SW480 (cell line): ENCODE measurements around the gene C19orf12.

Source experiments
- DNase-seq: peaks from one replicate; pipeline ENCODE4 v3.0.0-alpha.2; 2016; ENCODE audit warnings: low spot score

C19orf12 gene

GRCh38 chr19:29714953-29715700, at the start of gene C19orf12:
Gene C19orf12, minus strand, starts transcription at chr19:29715261. Its CDS starts 6,848 bp downstream, at chr19:29708413.
- DNase-seq: peak; percentile 41

GRCh38 chr19:29764361-29764760, 49.3 kb upstream of the C19orf12 start:
- DNase-seq: no peak

- no peak for DNase-seq
Observed at GRCh38 chr19:29763196-29763595, 48.1 kb upstream of the C19orf12 start.

GRCh38 chr19:29761575-29762232, 46.6 kb upstream of the C19orf12 start:
- DNase-seq: no peak

- no peak for DNase-seq
Observed at GRCh38 chr19:29760752-29761502, 45.9 kb upstream of the C19orf12 start.

- DNase-seq: no peak
Observed at GRCh38 chr19:29759359-29759758, 44.3 kb upstream of the C19orf12 start.

- no peak for DNase-seq
Observed at GRCh38 chr19:29758863-29759262, 43.8 kb upstream of the C19orf12 start.

GRCh38 chr19:29757551-29757950, 42.5 kb upstream of the C19orf12 start:
- no peak for DNase-seq

- DNase-seq: no peak
Observed at GRCh38 chr19:29753934-29754305, 38.9 kb upstream of the C19orf12 start.

GRCh38 chr19:29753190-29753933, 38.3 kb upstream of the C19orf12 start:
- no peak for DNase-seq

GRCh38 chr19:29752450-29753025, 37.5 kb upstream of the C19orf12 start:
- no peak for DNase-seq

- DNase-seq: no peak
Observed at GRCh38 chr19:29751932-29752331, 36.9 kb upstream of the C19orf12 start.

GRCh38 chr19:29750001-29750400, 34.9 kb upstream of the C19orf12 start:
- DNase-seq: no peak

GRCh38 chr19:29748996-29749849, 34.2 kb upstream of the C19orf12 start:
- DNase-seq: no peak

- no peak for DNase-seq
Observed at GRCh38 chr19:29745253-29745652, 30.2 kb upstream of the C19orf12 start.

- DNase-seq: no peak
Observed at GRCh38 chr19:29743681-29744080, 28.6 kb upstream of the C19orf12 start.

- DNase-seq: no peak
Observed at GRCh38 chr19:29741776-29742175, 26.7 kb upstream of the C19orf12 start.

- no peak for DNase-seq
Observed at GRCh38 chr19:29741226-29741625, 26.2 kb upstream of the C19orf12 start.

- DNase-seq: no peak
Observed at GRCh38 chr19:29737461-29738000, 22.5 kb upstream of the C19orf12 start.

- DNase-seq: no peak
Observed at GRCh38 chr19:29735829-29736228, 20.8 kb upstream of the C19orf12 start.
